SK-N-SH treated with all-trans-retinoic acid at 6 μM for 48 hours (cell line): ENCODE measurements around the gene SLC34A1.

Source experiments
- ATAC-seq: fragments of 200-7000 bp; cut with Tn5 transposase; 3 replicates; pipeline ENCODE4 v1.9.1; 2020; ENCODE audit warnings: mild to moderate bottlenecking, moderate library complexity
- BACH2 ChIP-seq: fragments of 250-450 bp; sonication (Bioruptor Pico); IDR thresholded peaks from 2 replicates; pipeline ENCODE4 v1.9.0; 2021; ENCODE audit warnings: mild to moderate bottlenecking, borderline replicate concordance
- CREB5 ChIP-seq: fragments of 250-450 bp; sonication (Bioruptor Pico); IDR thresholded peaks from 2 replicates; pipeline ENCODE4 v1.5.1; 2020; ENCODE audit warnings: low read depth, mild to moderate bottlenecking, moderate library complexity
- CSDC2 ChIP-seq: fragments of 250-450 bp; sonication (Bioruptor Pico); IDR thresholded peaks from 2 replicates; pipeline ENCODE4 v1.5.0; 2020; ENCODE audit warnings: mild to moderate bottlenecking, moderate library complexity
- ESRRG ChIP-seq: fragments of 250-450 bp; sonication (Bioruptor Pico); IDR thresholded peaks from 2 replicates; pipeline ENCODE4 v1.6.1; 2021; ENCODE audit warnings: mild to moderate bottlenecking
- GLIS3 ChIP-seq: fragments of 250-450 bp; sonication (Bioruptor Pico); IDR thresholded peaks from 2 replicates; pipeline ENCODE4 v1.5.0; 2020; ENCODE audit warnings: mild to moderate bottlenecking, moderate library complexity
- ISL1 ChIP-seq: fragments of 250-450 bp; sonication (Bioruptor Pico); IDR thresholded peaks from 2 replicates; pipeline ENCODE4 v2.1.2; 2022; ENCODE audit warnings: mild to moderate bottlenecking, moderate library complexity
- OSR1 ChIP-seq: fragments of 250-450 bp; sonication (Bioruptor Pico); IDR thresholded peaks from 2 replicates; pipeline ENCODE4 v1.8.0; 2022; ENCODE audit warnings: moderate library complexity, mild to moderate bottlenecking, inconsistent platforms
- PPARA ChIP-seq: fragments of 250-450 bp; sonication (Bioruptor Pico); IDR thresholded peaks from 2 replicates; pipeline ENCODE4 v1.5.0; 2020; ENCODE audit warnings: mild to moderate bottlenecking, borderline replicate concordance
- SNAI2 ChIP-seq: fragments of 250-450 bp; sonication (Bioruptor Pico); IDR thresholded peaks from 2 replicates; pipeline ENCODE4 v1.5.0; 2020; ENCODE audit warnings: mild to moderate bottlenecking, moderate library complexity
- TCF4 ChIP-seq: fragments of 250-450 bp; sonication (Bioruptor Pico); IDR thresholded peaks from 2 replicates; pipeline ENCODE4 v1.8.0; 2021; ENCODE audit warnings: mild to moderate bottlenecking, moderate library complexity, borderline replicate concordance
- TSHZ2 ChIP-seq: fragments of 250-450 bp; sonication (Bioruptor Pico); IDR thresholded peaks from 2 replicates; pipeline ENCODE4 v1.5.0; 2020; ENCODE audit warnings: mild to moderate bottlenecking, moderate library complexity
- ZC3H10 ChIP-seq: fragments of 250-450 bp; sonication (Bioruptor Pico); IDR thresholded peaks from 2 replicates; pipeline ENCODE4 v1.5.1; 2021; ENCODE audit warnings: mild to moderate bottlenecking, moderate library complexity
- ZFP30 ChIP-seq: fragments of 450-650 bp; formaldehyde crosslinking; IDR thresholded peaks from 2 replicates; pipeline ENCODE4 v1.5.0; 2022; ENCODE audit warnings: mild to moderate bottlenecking, moderate library complexity
- ZNF565 ChIP-seq: fragments of 450-650 bp; formaldehyde crosslinking; conservative IDR thresholded peaks from 2 replicates; pipeline ENCODE4 v1.5.0; 2020; ENCODE audit warnings: low read depth, mild to moderate bottlenecking, moderate library complexity
- ZNF70 ChIP-seq: fragments of 450-650 bp; formaldehyde crosslinking; IDR thresholded peaks from 2 replicates; pipeline ENCODE4 v1.5.0; 2020; ENCODE audit warnings: mild to moderate bottlenecking, moderate library complexity
- ZNF8 ChIP-seq: fragments of 450-650 bp; formaldehyde crosslinking; IDR thresholded peaks from 2 replicates; pipeline ENCODE4 v1.5.0; 2020; ENCODE audit warnings: mild to moderate bottlenecking, moderate library complexity
- TF ChIP-seq, protein P1 (sequence below): fragments of 250-450 bp; sonication (Bioruptor Pico); IDR thresholded peaks from 2 replicates; pipeline ENCODE4 v1.8.0; 2020; ENCODE audit warnings: mild to moderate bottlenecking, moderate library complexity, borderline replicate concordance
- TF ChIP-seq, protein P2 (sequence below): fragments of 250-450 bp; sonication (Bioruptor Pico); IDR thresholded peaks from 2 replicates; pipeline ENCODE4 v1.5.1; 2021; ENCODE audit warnings: mild to moderate bottlenecking, moderate library complexity
- TF ChIP-seq, protein P3 (sequence below): fragments of 250-450 bp; sonication (Bioruptor Pico); IDR thresholded peaks from 2 replicates; pipeline ENCODE4 v1.8.0; 2021; ENCODE audit warnings: low read depth, mild to moderate bottlenecking, moderate library complexity, borderline replicate concordance

SLC34A1 gene

DNA sequence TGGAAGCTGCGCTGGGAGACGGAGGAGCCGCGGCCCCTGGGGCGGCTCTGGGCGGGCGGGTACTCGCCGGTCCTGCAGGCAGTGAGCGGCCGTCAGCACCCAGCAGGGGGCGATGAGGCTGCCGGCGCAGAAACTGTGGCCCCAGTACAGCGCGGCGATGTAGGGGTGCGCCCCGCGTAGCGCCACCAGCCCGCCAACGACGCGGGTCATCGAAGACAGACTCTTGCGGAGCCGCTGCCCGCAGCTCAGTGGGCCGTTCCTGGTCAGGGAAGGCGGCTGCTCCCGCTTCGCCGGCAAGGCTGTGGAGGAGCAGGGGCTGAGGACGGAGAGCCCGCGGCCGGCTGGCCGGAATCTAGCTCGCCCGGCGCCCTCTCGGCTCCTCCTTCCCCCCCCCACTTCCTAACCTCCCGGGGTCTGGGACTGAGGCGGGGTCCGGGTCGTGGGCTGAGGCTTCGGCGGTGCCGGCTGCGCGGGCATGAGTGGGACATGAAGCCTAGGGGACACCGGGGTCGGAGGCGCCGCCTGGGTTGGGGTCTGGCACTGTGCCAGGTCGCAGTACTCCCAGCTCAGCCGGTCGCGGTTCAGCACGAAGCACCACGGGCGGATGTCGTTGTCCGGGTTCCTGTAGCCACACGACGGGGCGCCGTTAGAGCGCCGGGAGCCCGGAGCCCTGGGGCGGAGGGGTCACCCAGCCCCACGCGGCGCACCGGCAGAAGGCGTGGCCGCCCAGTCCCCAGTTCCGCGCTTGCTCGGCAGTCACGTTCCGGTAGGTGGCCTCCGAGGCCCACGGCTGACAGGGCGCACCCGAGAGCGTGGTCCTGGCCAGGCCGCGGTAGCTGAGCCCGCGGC, 19.8 kb downstream of the SLC34A1 start:
- no peak for TF ChIP-seq ZNF70 (CRISPR knock-in tag)
- no peak for TF ChIP-seq GLIS3 (CRISPR knock-in tag)
- TF ChIP-seq ZNF8 (CRISPR knock-in tag) = no peak
- TF ChIP-seq CSDC2 = no peak
- TF ChIP-seq ZFP30 (CRISPR knock-in tag) = no peak
- no peak for TF ChIP-seq ISL1 (CRISPR knock-in tag)
- TF ChIP-seq, protein P1, sequence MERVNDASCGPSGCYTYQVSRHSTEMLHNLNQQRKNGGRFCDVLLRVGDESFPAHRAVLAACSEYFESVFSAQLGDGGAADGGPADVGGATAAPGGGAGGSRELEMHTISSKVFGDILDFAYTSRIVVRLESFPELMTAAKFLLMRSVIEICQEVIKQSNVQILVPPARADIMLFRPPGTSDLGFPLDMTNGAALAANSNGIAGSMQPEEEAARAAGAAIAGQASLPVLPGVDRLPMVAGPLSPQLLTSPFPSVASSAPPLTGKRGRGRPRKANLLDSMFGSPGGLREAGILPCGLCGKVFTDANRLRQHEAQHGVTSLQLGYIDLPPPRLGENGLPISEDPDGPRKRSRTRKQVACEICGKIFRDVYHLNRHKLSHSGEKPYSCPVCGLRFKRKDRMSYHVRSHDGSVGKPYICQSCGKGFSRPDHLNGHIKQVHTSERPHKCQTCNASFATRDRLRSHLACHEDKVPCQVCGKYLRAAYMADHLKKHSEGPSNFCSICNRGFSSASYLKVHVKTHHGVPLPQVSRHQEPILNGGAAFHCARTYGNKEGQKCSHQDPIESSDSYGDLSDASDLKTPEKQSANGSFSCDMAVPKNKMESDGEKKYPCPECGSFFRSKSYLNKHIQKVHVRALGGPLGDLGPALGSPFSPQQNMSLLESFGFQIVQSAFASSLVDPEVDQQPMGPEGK (CRISPR knock-in tag) = no peak
- TF ChIP-seq ZC3H10 = no peak
- TF ChIP-seq BACH2 (CRISPR knock-in tag) = no peak
- TF ChIP-seq ZNF565 (CRISPR knock-in tag) = no peak
- TF ChIP-seq, protein P2, sequence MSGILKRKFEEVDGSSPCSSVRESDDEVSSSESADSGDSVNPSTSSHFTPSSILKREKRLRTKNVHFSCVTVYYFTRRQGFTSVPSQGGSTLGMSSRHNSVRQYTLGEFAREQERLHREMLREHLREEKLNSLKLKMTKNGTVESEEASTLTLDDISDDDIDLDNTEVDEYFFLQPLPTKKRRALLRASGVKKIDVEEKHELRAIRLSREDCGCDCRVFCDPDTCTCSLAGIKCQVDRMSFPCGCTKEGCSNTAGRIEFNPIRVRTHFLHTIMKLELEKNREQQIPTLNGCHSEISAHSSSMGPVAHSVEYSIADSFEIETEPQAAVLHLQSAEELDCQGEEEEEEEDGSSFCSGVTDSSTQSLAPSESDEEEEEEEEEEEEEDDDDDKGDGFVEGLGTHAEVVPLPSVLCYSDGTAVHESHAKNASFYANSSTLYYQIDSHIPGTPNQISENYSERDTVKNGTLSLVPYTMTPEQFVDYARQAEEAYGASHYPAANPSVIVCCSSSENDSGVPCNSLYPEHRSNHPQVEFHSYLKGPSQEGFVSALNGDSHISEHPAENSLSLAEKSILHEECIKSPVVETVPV (CRISPR knock-in tag) = no peak
- TF ChIP-seq TCF4 (CRISPR knock-in tag) = no peak
- no peak for TF ChIP-seq OSR1 (CRISPR knock-in tag)
- no peak for TF ChIP-seq CREB5
- TF ChIP-seq, protein P3, sequence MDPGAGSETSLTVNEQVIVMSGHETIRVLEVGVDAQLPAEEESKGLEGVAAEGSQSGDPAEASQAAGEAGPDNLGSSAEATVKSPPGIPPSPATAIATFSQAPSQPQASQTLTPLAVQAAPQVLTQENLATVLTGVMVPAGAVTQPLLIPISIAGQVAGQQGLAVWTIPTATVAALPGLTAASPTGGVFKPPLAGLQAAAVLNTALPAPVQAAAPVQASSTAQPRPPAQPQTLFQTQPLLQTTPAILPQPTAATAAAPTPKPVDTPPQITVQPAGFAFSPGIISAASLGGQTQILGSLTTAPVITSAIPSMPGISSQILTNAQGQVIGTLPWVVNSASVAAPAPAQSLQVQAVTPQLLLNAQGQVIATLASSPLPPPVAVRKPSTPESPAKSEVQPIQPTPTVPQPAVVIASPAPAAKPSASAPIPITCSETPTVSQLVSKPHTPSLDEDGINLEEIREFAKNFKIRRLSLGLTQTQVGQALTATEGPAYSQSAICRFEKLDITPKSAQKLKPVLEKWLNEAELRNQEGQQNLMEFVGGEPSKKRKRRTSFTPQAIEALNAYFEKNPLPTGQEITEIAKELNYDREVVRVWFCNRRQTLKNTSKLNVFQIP (CRISPR knock-in tag) = no peak
- no peak for TF ChIP-seq SNAI2 (CRISPR knock-in tag)
- ATAC-seq = peak; percentile 93

DNA sequence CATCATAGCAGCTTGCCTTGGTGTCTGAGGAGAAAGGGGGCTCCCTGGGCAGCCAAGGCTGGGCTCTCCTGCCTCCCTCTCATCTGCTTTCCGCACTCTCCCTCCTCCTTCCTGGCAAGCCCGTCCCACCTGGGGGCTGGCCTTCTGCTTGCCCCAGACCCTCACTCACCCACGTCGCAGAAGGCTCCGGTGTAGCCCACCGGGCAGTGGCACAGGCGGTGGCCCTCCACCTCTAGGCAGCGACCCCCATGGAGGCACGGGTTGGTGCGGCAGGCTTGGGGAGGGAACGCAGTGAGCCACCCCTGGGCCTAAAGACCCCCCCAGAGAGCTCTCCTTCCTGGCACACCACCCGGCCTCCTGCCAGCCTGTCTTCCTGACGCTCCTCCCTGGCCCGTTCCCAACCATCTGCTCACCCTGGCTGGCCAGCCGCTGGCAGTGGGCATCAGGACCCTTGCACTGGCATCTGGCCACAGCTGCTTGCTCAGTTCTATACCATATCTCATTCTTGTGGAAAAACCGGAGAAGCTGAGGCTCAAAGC, 20.5 kb downstream of the SLC34A1 start:
- TF ChIP-seq CREB5 (no peak), TSHZ2 (CRISPR knock-in tag) (no peak)
- no peak for ATAC-seq

- no peak for ATAC-seq
- TF ChIP-seq, protein P1 (CRISPR knock-in tag) = no peak
- TF ChIP-seq, protein P2 (CRISPR knock-in tag) = no peak
- TF ChIP-seq ZNF70 (CRISPR knock-in tag) = no peak
- no peak for TF ChIP-seq ZNF565 (CRISPR knock-in tag)
- TF ChIP-seq PPARA (CRISPR knock-in tag) = no peak
- TF ChIP-seq BACH2 (CRISPR knock-in tag) = no peak
- TF ChIP-seq OSR1 (CRISPR knock-in tag) = no peak
- TF ChIP-seq ESRRG (CRISPR knock-in tag) = no peak
- TF ChIP-seq, protein P3 (CRISPR knock-in tag) = no peak
Observed at GRCh38 chr5:177405312-177405711, 21.1 kb downstream of the SLC34A1 start.
